CD14-positive monocyte (primary cell): Measurements from ENCODE around the gene RGS7. TPM values are rescaled to one million over a fixed set of nuclear protein-coding genes. Genes with fewer than 3 reads are reported as not detected.
"Not testable (repeated sequence)": the region's sequence is repeated elsewhere in the genome, so short reads cannot be mapped to it uniquely, and the experiment has no call there.

Source experiments
- DNase-seq, 3 donors: peaks; one replicate each; pipeline ENCODE4 v3.0.0-alpha.2; 2011 to 2022
- H2AFZ ChIP-seq: 2 replicates; pipeline ENCODE4 v1.6.0; 2012; ENCODE audit warnings: mild to moderate bottlenecking, low read depth, low read length, inconsistent platforms; ENCODE audit not compliant: insufficient read depth, poor library complexity, severe bottlenecking
- H3K27ac ChIP-seq, 2 donors: 1 replicate in 1 of 2; 2 replicates in 1 of 2; pipeline ENCODE4 v1.5.1; 2012 to 2013; ENCODE audit warnings: low read length in 2 of 2, control low read depth in 1 of 2, inconsistent platforms in 1 of 2, low read depth in 1 of 2, mild to moderate bottlenecking in 1 of 2
- H3K27me3 ChIP-seq, 2 donors: one replicate each; pipeline versions ENCODE4 v1.6.0 to v1.6.1; 2011 to 2013; ENCODE audit warnings: low read length in 2 of 2; ENCODE audit not compliant: control insufficient read depth in 2 of 2, insufficient read depth in 2 of 2
- H3K36me3 ChIP-seq, 2 donors: replicated peaks in 1 of 2; 1 replicate in 1 of 2; 2 replicates in 1 of 2; pipeline versions ENCODE4 v1.5.1 to v1.6.1; 2012 to 2013; ENCODE audit warnings: low read length in 2 of 2, control low read depth in 1 of 2, inconsistent platforms in 1 of 2, mild to moderate bottlenecking in 1 of 2; ENCODE audit not compliant: insufficient read depth in 2 of 2, control insufficient read depth in 1 of 2
- H3K4me1 ChIP-seq, 2 donors: 1 replicate in 1 of 2; 2 replicates in 1 of 2; pipeline versions ENCODE4 v1.5.1 to v1.6.1; 2012 to 2013; ENCODE audit warnings: low read length in 2 of 2, control low read depth in 1 of 2, inconsistent platforms in 1 of 2, mild to moderate bottlenecking in 1 of 2, moderate library complexity in 1 of 2; ENCODE audit not compliant: insufficient read depth in 2 of 2, control insufficient read depth in 1 of 2
- H3K4me2 ChIP-seq: replicated peaks from 2 replicates; pipeline ENCODE3; 2012; ENCODE audit warnings: low read length, moderate library complexity, mild to moderate bottlenecking; ENCODE audit not compliant: poor library complexity, severe bottlenecking; ENCODE audit errors: extremely low read depth
- H3K4me3 ChIP-seq, 3 experiments: fragments of 200-600 bp in 1 of 3; sonication (generic) in 1 of 3; replicated peaks in 1 of 3; 1 replicate in 2 of 3; 2 replicates in 1 of 3; pipeline ENCODE4 v1.5.1; 2011 to 2013; ENCODE audit warnings: low read length in 3 of 3, mild to moderate bottlenecking in 3 of 3, control low read depth in 2 of 3, low read depth in 2 of 3, inconsistent platforms in 1 of 3, moderate library complexity in 1 of 3
- H3K79me2 ChIP-seq: 2 replicates; pipeline ENCODE4 v1.6.0; 2012; ENCODE audit warnings: mild to moderate bottlenecking, control low read depth, inconsistent platforms, low read length, moderate library complexity; ENCODE audit not compliant: insufficient read depth
- H3K9ac ChIP-seq: 2 replicates; pipeline ENCODE4 v1.6.0; 2017; ENCODE audit warnings: low read length, mild to moderate bottlenecking; ENCODE audit not compliant: insufficient read depth, poor library complexity, severe bottlenecking
- H3K9me3 ChIP-seq, 2 donors: replicated peaks in 1 of 2; 1 replicate in 1 of 2; 2 replicates in 1 of 2; pipeline versions ENCODE4 v1.5.1 to v1.6.1; 2012 to 2013; ENCODE audit warnings: low read length in 2 of 2, control low read depth in 1 of 2; ENCODE audit not compliant: control insufficient read depth in 1 of 2, insufficient read depth in 1 of 2
- H4K20me1 ChIP-seq: 2 replicates; pipeline ENCODE4 v1.6.0; 2012; ENCODE audit warnings: mild to moderate bottlenecking, low read length, control low read depth, moderate library complexity; ENCODE audit not compliant: insufficient read depth
- H3K27ac Mint-ChIP-seq, 7 donors: one replicate each; pipeline ENCODE4 v1.8.0; 2020; ENCODE audit warnings: mild to moderate bottlenecking in 7 of 7, mixed read lengths in 7 of 7, moderate library complexity in 6 of 7, inconsistent platforms in 2 of 7
- H3K27me3 Mint-ChIP-seq, 3 donors: one replicate each; pipeline ENCODE4 v1.8.0; 2021 to 2022; ENCODE audit warnings: low read depth in 3 of 3, mild to moderate bottlenecking in 3 of 3, mixed read lengths in 3 of 3, moderate library complexity in 3 of 3, inconsistent platforms in 1 of 3
- H3K36me3 Mint-ChIP-seq, 2 donors: one replicate each; pipeline ENCODE4 v1.8.0; 2020; ENCODE audit warnings: mixed read lengths in 2 of 2, inconsistent platforms in 1 of 2, mild to moderate bottlenecking in 1 of 2
- H3K4me1 Mint-ChIP-seq: one replicate; pipeline ENCODE4 v1.8.0; 2020; ENCODE audit warnings: mild to moderate bottlenecking, mixed read lengths
- H3K4me3 Mint-ChIP-seq, 2 donors: one replicate each; pipeline ENCODE4 v1.8.0; 2020; ENCODE audit warnings: mild to moderate bottlenecking in 2 of 2, mixed read lengths in 2 of 2, moderate library complexity in 1 of 2
- H3K9me3 Mint-ChIP-seq, 7 donors: one replicate each; pipeline ENCODE4 v1.8.0; 2020 to 2022; ENCODE audit warnings: mixed read lengths in 7 of 7, mild to moderate bottlenecking in 6 of 7, moderate library complexity in 6 of 7, inconsistent platforms in 2 of 7
- CTCF ChIP-seq: fragments of 200-600 bp; IDR thresholded peaks from one replicate; pipeline ENCODE4 v1.8.0; 2022; ENCODE audit warnings: antibody characterized with exemption, mild to moderate bottlenecking
- WGBS: methylation state at CpG from one replicate; pipeline ENCODE4 v1.1.5; 2013; ENCODE audit warnings: missing lambda C conversion rate; ENCODE audit not compliant: insufficient coverage; 5-methylcytosine and 5-hydroxymethylcytosine counted together
- intact Hi-C, 2 donors: fragments of 100-400 bp; cut with micrococcal nuclease; formaldehyde crosslinking; loops; one replicate each; pipeline versions ENCODE4 v1.15.0 to v1.15.1; 2023
- polyA plus RNA-seq, 3 donors: library from polyadenylated mRNA; depleted of rRNA in 1 of 3; unstranded in 2 of 3; stranded (reverse) in 1 of 3; fragments of 300-500 nt in 2 of 3; fragments of >200 nt in 1 of 3; fragmentation: Illumina TruSeq in 2 of 3; gene quantifications; 1 replicate in 2 of 3; 2 replicates in 1 of 3; pipeline ENCODE4 v1.2.3, GENCODE V29; 2012 to 2021

RGS7 gene
- polyA plus RNA-seq, 3 donors = not detected

- Mint-ChIP-seq H3K27me3 (no peaks in the 10 kb centered on the region), H3K4me1 (no peaks in the 10 kb centered on the region), H3K27ac (no peak overlapping the region), H3K36me3 (no peaks in the 10 kb centered on the region), H3K9me3 (peaks cover 5 to 20% (median 9%) of the 10 kb centered on the region in 7 donors), H3K4me3 (no peak overlapping the region)
- 89% methylated on average over 12 of the region's 12 CpGs for WGBS
- H3K4me1 ChIP-seq = no peaks in the 10 kb centered on the region
- no peak overlapping the region for H3K4me2 ChIP-seq
- no peak for TF ChIP-seq CTCF
- H3K27me3 ChIP-seq = no peaks in the 10 kb centered on the region
- intact Hi-C loops = no loop called here
- no peak overlapping the region for H3K27ac ChIP-seq
- peaks cover 17 to 25% of the 10 kb centered on the region in 2 donors for H3K9me3 ChIP-seq
- no peaks in the 10 kb centered on the region for H3K79me2 ChIP-seq
- no peaks in the 10 kb centered on the region for H4K20me1 ChIP-seq
- DNase-seq = no peak
- H3K36me3 ChIP-seq = no peaks in the 10 kb centered on the region
- H2AFZ ChIP-seq = no peak overlapping the region
- no peak overlapping the region for H3K4me3 ChIP-seq
- no peak overlapping the region for H3K9ac ChIP-seq
Measured at GRCh38 chr1:241306125-241306790, 50.7 kb downstream of the RGS7 start.

DNA sequence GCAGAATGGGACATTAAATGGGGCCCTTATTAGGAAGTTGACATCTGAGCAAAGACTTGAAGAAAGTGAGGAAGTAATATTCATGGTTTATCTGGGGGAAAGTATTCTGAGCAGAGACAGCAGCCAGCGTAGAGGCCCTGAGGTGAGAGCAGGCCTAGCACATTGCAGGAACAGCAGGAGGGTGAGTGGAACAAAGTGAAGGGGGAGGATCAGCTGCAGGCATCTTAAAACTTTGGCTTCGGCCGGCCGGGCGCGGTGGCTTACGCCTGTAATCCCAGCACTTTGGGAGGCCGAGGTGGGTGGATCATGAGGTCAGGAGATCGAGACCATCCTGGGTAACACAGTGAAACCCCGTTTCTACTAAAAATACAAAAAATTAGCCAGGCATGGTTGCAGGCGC lies 55.0 kb downstream of the RGS7 start:
- H4K20me1 ChIP-seq, H3K27me3 ChIP-seq, H2AFZ ChIP-seq, H3K27me3 Mint-ChIP-seq, DNase-seq, H3K4me1 Mint-ChIP-seq, H3K36me3 Mint-ChIP-seq, H3K9ac ChIP-seq, H3K79me2 ChIP-seq, H3K27ac Mint-ChIP-seq, H3K4me3 ChIP-seq, H3K4me3 Mint-ChIP-seq, H3K27ac ChIP-seq, H3K4me2 ChIP-seq, H3K4me1 ChIP-seq, intact Hi-C loops, H3K36me3 ChIP-seq: not testable (repeated sequence)
- H3K9me3 Mint-ChIP-seq = peaks cover 5 to 20% (median 8%) of the 10 kb centered on the region in 7 donors
- WGBS = no CpG with 5 or more reads among the region's 11 CpGs
- peaks cover 17 to 27% of the 10 kb centered on the region in 2 donors for H3K9me3 ChIP-seq
